Activated CD4-positive, alpha-beta T cell treated with anti-CD3 and anti-CD28 coated beads, Interleukin-2, amount 50 U/mL, for 24 hours (primary cell): ENCODE measurements around the gene CFAP43.

ENCODE experiments used
- DNase-seq, 2 donors: peaks; one replicate each; pipeline ENCODE4 v3.0.0-alpha.2; 2020; ENCODE audit warnings: low read depth in 1 of 2, low spot score in 1 of 2

The CFAP43 gene

DNA sequence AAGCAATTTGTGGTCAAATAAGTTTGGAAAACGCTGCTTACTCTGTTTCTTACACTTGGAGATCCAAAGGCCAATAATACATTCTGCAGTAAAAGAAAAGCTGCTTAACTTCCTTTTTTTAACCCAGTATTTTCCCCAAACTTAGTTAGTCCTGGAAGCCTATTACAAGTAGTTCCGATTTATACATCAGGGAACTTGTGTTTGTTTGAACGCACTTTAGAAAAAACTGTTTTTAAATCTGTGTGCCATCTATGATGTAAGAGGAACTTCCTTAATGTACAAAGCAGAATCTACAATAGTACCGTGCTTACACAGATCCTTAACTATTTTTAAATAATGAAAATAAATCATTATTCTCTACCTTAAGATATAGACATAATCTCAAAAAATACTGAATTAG lies 87.2 kb downstream of the CFAP43 start:
- no peak for DNase-seq

DNA sequence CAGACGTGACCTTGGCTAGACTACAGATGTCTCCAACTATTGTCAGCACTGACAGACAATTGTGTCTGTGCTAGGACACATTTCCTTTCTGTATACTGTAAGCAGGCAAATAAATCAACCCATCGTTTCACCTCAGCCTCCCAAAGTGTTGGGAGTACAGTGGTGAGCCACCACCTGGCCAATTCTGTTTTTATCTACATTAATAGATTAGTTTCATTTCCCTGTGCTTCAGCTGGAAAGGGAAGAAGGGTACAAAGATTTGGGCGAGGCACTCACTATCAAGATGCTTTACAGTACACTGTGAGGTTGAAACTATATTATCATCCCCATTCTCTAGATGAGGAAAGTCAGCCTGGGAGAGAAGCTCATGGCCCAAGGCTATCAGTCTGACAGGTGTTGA lies 88.3 kb downstream of the CFAP43 start:
- no peak for DNase-seq

GRCh38 chr10:104142081-104142480 lies 90.1 kb downstream of the CFAP43 start:
- DNase-seq: no peak

DNA sequence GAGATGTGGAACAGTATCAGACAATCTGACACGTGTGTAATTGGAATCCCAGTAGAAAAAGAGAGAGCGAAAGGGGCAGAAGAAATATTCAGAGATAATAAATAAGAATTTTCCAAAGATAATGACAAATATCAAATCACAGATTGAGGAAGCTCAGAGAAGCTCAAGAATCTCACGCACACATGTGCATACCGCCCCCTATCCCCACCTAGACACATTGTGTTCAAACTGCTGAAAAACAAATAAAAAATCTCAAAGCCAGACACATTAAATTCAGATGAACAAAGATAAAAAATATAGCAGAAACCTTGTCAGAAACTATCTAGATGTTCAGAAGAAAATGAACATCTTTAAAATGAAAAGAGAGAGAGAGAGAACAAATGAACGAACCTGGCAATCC lies 92.9 kb downstream of the CFAP43 start:
- DNase-seq: no peak

DNA sequence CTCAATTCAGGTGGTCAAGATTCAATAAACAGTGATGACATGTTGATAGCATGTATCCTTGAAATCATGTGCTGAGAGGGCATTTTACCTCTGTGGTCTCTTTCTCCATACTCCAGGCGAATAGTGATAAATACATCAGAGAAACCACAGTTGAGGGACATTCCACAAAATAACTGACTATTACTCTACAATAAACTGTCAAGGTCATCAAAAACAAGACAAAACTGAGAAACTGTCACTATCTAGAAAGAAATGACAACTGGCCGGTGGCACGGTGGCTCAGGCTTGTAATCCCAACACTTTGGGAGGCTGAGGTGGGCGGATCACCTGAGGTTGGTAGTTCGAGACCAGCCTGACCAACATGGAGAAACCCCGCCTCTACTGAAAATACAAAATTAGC lies 94.0 kb downstream of the CFAP43 start:
- no peak for DNase-seq

GRCh38 chr10:104130041-104130440 lies 102.1 kb downstream of the CFAP43 start:
- no peak for DNase-seq

- DNase-seq: no peak
Measured at GRCh38 chr10:104128214-104128613, 104.0 kb downstream of the CFAP43 start.

GRCh38 chr10:104127411-104127810 lies 104.8 kb downstream of the CFAP43 start:
- DNase-seq: no peak

GRCh38 chr10:104123397-104123796 lies 108.8 kb downstream of the CFAP43 start:
- DNase-seq: no peak

DNA sequence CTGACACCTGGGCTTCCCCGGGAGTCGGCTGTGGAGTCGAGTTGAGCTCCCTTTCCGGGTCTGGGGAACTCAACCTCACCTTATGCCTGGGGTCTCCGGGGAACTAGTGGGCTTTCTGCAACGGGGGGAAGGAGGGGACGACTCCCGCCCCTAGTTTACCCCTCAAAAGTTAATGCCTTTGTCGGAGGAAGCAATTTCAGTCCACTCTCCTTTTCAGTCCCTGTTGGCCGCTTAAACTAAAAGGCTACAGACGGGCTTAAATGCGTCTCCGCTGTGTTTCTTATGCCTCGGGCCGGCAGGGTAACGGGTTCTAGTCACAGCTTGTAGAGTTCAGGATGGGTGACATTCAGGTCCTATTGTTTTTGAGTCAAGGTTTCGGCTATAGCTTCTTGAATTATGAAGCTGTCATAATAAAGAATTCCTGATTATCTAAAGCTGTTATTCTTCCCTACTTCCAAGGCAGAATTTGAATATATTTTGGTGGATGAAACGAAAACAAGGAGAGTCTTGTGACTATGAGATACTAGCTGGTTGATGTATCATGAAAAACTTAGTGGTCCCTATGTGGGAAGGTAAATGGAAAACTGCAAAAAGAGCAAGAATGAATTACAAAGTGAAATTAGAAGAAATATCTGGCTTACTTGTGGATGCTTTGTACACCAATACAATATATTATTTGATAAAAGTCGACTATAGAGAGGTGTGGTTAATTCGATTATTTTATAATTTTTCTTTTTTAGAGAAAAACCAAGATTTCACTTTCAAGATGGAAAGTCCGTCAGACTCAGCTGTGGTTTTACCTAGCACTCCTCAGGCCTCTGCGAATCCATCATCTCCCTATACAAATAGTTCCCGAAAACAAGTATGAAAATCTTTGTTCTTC lies 109.7 kb downstream of the CFAP43 start:
- DNase-seq: no peak

- peak; percentile 96 to 97 for DNase-seq
Measured at GRCh38 chr10:104121485-104122224, 110.5 kb downstream of the CFAP43 start, which contains the start of gene SFR1. TSS of gene SFR1 (plus strand) at chr10:104122171. CDS start at chr10:104122184, 13 bp downstream.

DNA sequence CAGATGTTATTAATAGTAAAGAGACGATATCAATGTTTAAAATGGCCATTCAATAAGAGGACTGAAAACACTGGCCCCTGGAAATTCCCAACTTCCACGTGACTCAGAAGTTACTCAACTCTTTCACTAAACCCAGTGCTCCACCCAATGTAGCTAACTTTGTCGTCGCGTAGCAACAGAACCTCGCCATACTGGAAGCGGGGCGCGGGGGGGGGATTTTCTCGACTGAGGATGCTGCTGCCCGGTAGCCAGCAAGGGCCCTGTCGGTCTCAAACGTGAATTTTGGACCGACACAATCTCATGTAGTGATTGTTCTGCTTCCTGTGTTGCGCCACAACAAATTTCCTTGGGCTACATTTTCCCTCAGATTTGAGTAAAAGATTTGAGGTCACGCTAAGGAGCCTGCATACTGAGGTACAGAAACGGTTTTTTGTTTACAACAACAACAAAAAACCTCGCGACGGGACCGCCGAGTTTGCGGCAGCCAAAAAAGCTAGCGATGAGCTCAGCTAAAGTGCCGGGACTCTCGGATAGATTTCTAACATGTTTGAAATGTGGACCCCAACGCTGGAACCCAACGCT lies 111.2 kb downstream of the CFAP43 start:
- DNase-seq: peak; percentile 70 to 86

- no peak for DNase-seq
Measured at GRCh38 chr10:104120512-104120902, 111.7 kb downstream of the CFAP43 start.

DNA sequence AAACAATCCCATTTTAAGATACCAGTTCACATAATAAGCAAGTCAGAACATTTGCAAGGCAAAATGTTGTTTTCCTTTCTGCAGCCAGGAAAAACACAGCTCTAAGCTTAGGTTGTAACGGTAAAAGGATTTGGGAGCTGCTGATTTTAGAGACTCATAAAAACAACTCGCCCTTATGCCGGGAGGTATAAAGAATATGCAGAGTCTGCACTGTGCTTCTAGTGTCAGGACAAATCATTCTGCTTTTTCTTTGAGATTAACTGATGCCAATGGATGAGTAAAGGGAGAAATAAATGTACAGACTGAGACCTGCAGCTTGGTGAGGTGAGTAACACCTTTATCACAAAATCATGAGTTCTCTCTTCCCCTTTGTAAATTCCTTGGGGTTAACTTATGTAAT lies 112.2 kb downstream of the CFAP43 start:
- no peak for DNase-seq

- no peak for DNase-seq
Measured at GRCh38 chr10:104117839-104118323, 114.3 kb downstream of the CFAP43 start.

DNA sequence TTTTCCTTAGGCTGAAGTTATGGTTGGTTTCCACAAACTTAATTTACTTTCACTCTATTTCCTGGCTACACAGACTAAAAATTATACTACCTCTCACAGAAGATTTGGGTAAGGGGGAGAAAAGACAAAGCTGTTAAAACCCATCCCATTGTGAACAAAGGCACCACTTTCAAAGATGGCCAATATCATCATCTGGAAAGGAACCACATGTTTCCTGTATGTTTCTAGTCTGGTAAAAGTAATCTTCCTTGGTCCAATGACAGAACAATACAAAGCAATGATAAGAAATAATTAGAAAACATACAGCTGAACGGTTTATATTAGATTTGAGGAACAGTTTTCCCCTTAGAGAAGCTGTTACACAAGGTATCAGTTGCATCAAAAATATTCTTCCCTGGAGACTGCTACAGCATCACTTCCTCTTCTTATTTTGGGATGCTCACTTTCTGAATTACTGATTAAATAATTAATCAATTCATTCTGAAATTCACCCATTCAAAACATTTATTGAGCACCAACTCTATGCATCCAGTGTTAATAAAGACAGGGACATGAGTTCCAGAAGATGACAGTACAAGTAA lies 118.7 kb downstream of the CFAP43 start:
- DNase-seq: no peak

GRCh38 chr10:104109908-104110662 lies 122.1 kb downstream of the CFAP43 start:
- no peak for DNase-seq

- no peak for DNase-seq
Measured at GRCh38 chr10:104104926-104105325, 127.2 kb downstream of the CFAP43 start.

DNA sequence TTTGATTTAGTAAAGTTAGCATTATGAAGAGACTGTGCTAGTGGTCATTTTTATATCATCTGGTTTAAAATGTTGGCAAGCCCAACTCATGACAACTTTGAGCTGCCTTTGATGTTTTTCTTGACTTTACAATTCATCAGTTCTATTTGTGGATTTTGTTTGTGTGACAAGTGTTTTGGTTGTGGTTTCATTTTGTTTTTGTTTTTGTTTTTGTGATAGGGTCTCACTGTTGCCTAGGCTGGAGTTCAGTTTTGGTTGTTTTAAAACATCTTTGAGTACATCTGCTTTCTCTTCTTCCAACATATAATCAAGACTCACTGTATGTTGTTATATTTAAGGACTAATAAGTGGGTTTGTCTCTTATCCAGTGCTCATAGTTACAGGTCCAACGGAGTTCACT lies 127.7 kb downstream of the CFAP43 start:
- no peak for DNase-seq

DNA sequence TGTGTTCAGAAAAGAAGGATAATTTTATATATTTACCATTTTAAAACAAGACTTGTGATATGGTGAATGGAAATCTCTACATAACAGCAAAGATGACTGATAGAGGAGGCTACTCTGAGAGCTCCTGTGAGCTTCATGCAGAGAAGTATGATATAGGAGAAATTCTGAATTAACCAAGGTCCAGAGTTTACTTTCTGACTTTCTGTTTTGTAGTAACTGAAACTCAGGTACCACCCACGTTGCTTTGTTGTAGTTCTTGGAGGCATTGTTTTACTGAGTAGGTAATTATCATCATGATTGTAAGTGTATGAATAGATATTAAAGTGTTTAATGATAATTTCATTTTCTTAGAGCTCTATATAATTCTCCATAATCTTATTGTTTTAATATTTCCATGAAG lies 128.2 kb downstream of the CFAP43 start:
- DNase-seq: no peak

- DNase-seq: no peak
Measured at GRCh38 chr10:104101902-104102301, 130.3 kb downstream of the CFAP43 start.
